ENCODE data around the gene TUBB4B.

The TUBB4B gene

DNA sequence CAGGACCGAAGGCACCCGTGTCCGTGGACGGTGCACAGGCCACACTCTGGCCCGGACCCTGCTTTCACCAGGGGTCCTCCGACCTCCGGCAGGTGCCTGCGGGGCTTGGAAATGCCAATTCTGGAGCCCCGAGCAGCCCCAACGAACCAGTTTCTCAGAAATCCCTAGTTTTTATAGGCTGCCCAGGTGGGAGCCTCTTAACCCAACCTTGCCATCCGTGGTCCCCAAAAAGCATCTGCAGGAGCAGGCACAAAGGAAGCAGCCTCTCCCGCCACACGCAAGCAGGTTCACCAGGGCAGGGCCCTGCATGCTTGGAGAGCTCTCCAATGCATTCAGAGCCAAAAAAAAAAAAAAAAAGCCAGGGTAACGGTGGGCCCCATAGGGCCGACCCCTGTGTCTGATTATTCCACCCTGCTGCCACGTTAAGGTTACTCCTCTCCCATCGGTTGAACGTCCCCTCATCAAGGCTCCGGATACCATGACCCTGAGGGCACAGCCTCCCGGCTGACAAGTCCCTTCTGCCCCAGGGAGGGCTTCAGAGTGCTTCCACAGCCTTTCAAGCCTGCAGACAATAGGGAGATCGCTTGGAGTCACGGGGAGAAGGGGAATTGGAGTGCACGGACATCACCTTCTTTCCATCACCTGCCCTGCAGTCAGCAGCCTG is 39.8 kb upstream of the TUBB4B start:
- DNase-seq (ENCODE audit: low spot score in 2 of 2) = no peak
- no peaks in the 10 kb centered on the region for H3K9me3 ChIP-seq
- in situ Hi-C loops (cut with MboI; ENCODE audit: low sequenced_read_pairs) = no loop called here
- H3K36me3 ChIP-seq (replicated peaks) = peaks cover 13% of the 10 kb centered on the region
- peaks cover 34% of the 10 kb centered on the region for H3K4me1 ChIP-seq
- H3K4me3 ChIP-seq = peak overlapping the region; percentile 58
- H3K27me3 ChIP-seq (ENCODE audit: low read depth) = no peaks in the 10 kb centered on the region

DNA sequence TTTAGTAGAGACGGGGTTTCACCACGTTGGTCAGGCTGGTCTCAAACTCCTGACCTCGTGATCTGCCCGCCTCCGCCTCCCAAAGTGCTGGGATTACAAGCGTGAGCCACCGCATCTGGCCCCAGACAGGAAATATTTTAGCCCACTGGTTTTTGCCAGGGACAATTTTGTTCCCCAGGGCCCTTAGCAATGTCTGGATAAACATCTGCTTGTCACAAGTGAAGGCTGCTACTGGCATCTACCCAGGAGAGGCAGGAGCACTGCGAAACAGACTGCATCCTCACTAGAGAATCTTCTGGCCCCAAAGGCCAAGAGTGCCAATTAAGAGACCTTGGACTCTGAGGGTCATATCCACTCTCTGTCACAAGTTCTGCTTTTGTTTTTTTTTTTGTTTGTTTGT is 38.1 kb upstream of the TUBB4B start:
- in situ Hi-C loops (cut with MboI; ENCODE audit: low sequenced_read_pairs) = no loop called here
- no peak overlapping the region for H3K4me3 ChIP-seq
- peaks cover 35% of the 10 kb centered on the region for H3K4me1 ChIP-seq
- no peak for DNase-seq (ENCODE audit: low spot score in 2 of 2)
- H3K36me3 ChIP-seq (replicated peaks) = peaks cover 16% of the 10 kb centered on the region
- H3K9me3 ChIP-seq = no peaks in the 10 kb centered on the region
- no peaks in the 10 kb centered on the region for H3K27me3 ChIP-seq (ENCODE audit: low read depth)

DNA sequence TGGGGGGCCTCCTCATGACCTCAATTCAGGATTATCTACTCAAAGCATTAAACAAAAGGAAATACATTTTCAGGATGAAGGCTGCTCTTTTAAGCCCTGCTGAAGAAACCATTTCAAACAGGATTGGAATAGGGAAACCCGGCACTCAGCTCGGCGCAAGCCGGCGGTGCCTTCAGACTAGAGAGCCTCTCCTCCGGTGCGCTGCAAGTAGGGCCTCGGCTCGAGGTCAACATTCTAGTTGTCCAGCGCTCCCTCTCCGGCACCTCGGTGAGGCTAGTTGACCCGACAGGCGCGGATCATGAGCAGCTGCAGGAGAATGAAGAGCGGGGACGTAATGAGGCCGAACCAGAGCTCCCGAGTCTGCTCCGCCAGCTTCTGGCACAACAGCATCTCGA is 36.4 kb upstream of the TUBB4B start:
- Histone ChIP-seq H3K4me1 (peaks cover 23% of the 10 kb centered on the region), H3K36me3 (replicated peaks) (peaks cover 19% of the 10 kb centered on the region), H3K27me3 (ENCODE audit: low read depth) (no peaks in the 10 kb centered on the region), H3K4me3 (peak overlapping the region; percentile 90), H3K9me3 (no peaks in the 10 kb centered on the region)
- no peak for DNase-seq (ENCODE audit: low spot score in 2 of 2)
- in situ Hi-C loops (cut with MboI; ENCODE audit: low sequenced_read_pairs) = no loop called here

DNA sequence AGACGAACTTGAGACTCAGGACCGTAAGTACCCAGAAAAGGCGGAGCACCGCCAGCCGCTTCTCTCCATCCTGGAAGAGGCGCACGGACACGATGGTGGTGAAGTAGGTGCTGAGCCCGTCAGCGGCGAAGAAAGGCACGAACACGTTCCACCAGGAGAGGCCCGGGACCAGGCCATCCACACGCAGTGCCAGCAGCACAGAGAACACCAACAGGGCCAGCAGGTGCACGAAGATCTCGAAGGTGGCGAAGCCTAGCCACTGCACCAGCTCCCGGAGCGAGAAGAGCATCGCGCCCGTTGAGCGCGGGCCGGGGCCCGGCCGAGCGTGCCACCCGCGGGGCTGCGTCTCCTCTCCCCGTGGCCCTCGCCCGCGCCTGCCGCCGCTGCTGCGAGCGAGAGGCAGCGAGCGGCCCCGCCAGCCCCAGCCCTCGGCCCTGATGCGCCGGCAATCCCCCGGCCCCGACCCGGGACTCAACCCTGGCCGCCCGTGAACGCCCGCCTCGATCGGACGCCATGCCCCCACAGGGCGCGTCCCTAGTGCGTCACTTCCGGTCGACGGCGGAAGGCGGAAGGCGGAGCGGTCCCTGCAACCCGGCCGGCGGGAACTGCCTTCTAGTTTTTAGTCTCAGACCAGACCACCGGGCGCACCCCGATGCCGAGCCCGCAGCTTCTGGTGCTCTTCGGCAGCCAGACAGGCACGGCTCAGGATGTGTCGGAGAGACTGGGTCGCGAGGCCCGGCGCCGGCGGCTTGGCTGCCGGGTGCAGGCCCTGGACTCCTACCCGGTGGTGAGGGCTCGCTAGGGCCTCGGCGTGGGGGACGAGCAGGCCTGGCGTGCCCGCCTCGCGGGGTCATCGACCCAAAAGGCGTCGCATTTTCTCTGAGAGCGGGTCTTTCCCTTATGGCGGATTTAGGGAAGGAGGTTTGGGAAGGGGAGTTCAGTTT is 35.7 kb upstream of the TUBB4B start, which contains the start of the genes NDOR1 and TMEM203:
TSS of gene NDOR1 (plus strand) at position 575 of the 944 bp plus-strand sequence. CDS start at position 653, 78 bp downstream.
TSS of gene TMEM203 (minus strand) at position 523 of the 944 bp plus-strand sequence. CDS start at position 289, 234 bp downstream.
- in situ Hi-C loops (cut with MboI; ENCODE audit: low sequenced_read_pairs) = no loop called here
- H3K27me3 ChIP-seq (ENCODE audit: low read depth) = no peaks in the 10 kb centered on the region
- no peaks in the 10 kb centered on the region for H3K9me3 ChIP-seq
- DNase-seq (ENCODE audit: low spot score in 2 of 2) = peak; percentile 60 to 95
- H3K4me3 ChIP-seq = peak within 1 kb of the TSS; percentile 90
- H3K36me3 ChIP-seq (replicated peaks) = peaks cover 21% of the 10 kb centered on the region
- peaks cover 23% of the 10 kb centered on the region for H3K4me1 ChIP-seq

DNA sequence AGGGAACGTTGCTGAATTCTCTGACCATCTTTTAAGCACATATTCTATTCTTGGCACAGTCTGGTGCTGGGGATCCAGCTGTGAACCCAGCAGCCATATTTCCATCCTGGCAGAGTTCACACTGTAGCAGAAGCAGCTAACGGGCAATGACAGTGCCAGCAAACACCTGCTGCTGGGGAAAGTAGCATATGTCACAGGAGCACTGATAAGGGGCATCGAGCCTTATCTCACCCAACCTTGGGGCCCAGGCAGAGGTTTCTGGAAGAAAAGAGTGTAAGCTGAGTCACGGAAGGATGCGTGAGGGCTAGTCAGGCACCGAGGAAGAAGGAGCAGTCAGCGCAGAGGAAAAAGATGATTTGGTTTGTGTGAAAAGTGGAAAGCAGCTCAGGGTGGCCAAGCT is 34.5 kb upstream of the TUBB4B start:
- no peaks in the 10 kb centered on the region for H3K27me3 ChIP-seq (ENCODE audit: low read depth)

DNA sequence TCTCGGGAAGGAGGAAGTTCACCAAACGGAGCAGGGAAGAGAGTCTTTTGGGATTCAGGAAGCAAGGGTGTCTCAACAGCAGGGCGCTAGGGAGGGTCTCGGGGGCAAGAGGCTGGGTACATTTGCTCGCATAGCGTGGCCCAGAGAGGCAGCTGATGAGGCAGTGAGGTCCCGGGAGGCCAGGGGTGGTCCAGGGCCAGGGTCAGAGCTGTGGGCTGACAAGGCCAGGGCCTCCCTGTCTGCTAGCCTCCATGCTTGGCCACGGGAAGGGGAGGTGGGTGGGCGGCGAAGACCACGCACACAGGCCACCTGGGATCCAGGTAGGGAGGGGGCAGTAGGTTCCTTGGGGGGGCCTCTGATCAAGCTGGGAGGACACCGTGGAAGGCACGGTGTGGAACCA is 29.6 kb upstream of the TUBB4B start:
- in situ Hi-C loops (cut with MboI; ENCODE audit: low sequenced_read_pairs) = no loop called here
- H3K4me1 ChIP-seq = peaks cover 1% of the 10 kb centered on the region
- H3K36me3 ChIP-seq (replicated peaks) = peaks cover 29% of the 10 kb centered on the region
- H3K27me3 ChIP-seq (ENCODE audit: low read depth) = no peaks in the 10 kb centered on the region
- no peak overlapping the region for H3K4me3 ChIP-seq
- H3K9me3 ChIP-seq = no peaks in the 10 kb centered on the region
- no peak for DNase-seq (ENCODE audit: low spot score in 2 of 2)

More for the DNA sequence above, 34.5 kb upstream of the TUBB4B start:
- in situ Hi-C loops (cut with MboI; ENCODE audit: low sequenced_read_pairs) = no loop called here
- no peak for DNase-seq (ENCODE audit: low spot score in 2 of 2)
- no peaks in the 10 kb centered on the region for H3K9me3 ChIP-seq
- H3K36me3 ChIP-seq (replicated peaks) = peaks cover 21% of the 10 kb centered on the region
- H3K4me3 ChIP-seq = peak overlapping the region; percentile 90
- peaks cover 21% of the 10 kb centered on the region for H3K4me1 ChIP-seq

DNA sequence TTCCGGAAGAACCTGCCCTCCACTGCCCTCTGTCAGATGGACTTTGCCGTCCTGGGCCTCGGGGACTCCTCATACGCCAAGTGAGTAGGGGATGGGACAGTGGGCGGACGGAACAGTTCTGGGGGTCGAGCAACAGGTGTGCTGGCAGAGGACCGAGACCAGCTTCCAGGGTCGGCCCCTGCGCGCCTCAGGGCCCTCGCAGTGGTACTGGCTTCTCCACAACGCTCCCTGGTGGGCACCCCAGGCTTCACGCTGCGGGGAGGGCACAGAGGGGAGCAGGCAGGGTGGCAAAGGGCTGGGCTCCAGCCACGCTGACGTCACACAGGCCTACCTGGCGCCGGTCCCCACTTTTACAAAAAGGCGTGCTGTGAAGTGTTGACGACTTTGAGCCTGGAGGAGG is 28.6 kb upstream of the TUBB4B start:
- Histone ChIP-seq H3K36me3 (replicated peaks) (peaks cover 29% of the 10 kb centered on the region), H3K4me1 (no peaks in the 10 kb centered on the region)
- in situ Hi-C loops (cut with MboI; ENCODE audit: low sequenced_read_pairs) = no loop called here

DNA sequence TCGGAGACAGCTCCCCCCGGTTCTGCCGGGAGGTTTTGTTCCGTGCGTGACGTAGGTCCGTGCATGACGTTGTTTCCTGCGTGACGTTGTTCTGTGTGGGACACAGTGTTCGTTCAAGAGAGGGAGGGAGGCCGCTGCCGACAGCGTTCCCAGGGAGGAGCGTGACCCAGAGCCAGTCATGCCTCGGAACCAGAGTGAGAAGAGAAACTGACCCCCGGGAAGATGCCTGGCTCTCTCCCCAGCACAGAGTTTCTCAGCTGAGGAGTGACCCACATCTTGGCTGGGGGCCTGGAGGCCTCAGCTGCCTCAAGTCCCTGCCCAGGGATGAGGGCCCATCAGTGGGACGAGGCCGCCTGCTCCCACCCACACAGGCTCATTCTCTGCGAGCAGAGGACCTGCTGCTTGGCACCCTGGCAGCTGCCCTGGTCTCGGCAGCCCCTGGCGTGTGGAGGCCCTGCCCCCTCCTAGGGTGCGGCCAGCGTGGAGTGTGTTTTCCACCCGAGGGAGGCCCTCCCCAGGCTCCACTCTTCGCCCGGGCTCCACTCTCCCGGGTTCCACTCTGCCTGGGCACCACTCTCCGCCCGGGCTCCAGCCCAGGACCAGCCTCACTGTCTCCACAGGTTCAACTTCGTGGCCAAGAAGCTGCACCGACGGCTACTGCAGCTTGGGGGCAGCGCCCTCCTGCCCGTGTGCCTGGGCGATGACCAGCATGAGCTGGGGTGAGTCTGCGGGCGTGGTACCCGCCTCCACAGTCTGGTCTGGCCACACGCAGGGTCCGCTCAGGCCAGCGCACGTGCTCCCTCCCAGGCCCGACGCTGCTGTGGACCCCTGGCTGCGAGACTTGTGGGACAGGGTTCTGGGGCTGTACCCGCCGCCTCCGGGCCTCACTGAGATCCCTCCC is 27.7 kb upstream of the TUBB4B start:
- Histone ChIP-seq H3K4me3 (no peak overlapping the region), H3K27me3 (ENCODE audit: low read depth) (no peaks in the 10 kb centered on the region), H3K9me3 (no peaks in the 10 kb centered on the region), H3K36me3 (replicated peaks) (peaks cover 26% of the 10 kb centered on the region), H3K4me1 (no peaks in the 10 kb centered on the region)
- in situ Hi-C loops (cut with MboI; ENCODE audit: low sequenced_read_pairs) = no loop called here
- no peak for DNase-seq (ENCODE audit: low spot score in 2 of 2)

More for the DNA sequence above, 28.6 kb upstream of the TUBB4B start:
- Histone ChIP-seq H3K4me3 (no peak overlapping the region), H3K9me3 (no peaks in the 10 kb centered on the region), H3K27me3 (ENCODE audit: low read depth) (no peaks in the 10 kb centered on the region)
- no peak for DNase-seq (ENCODE audit: low spot score in 2 of 2)

DNA sequence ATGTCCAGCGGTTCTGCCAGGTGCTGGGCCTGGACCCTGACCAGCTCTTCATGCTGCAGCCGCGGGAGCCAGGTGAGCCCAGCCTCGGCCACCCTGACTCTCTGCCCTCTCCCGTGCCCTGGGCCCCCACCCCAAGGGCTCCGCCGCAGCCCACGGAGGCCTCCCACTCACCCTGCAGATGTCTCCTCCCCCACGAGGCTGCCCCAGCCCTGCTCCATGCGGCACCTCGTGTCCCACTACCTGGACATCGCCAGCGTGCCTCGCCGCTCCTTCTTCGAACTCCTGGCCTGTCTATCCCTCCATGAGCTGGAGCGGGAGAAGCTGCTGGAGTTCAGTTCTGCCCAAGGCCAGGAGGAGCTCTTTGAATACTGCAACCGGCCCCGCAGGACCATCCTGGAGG is 26.5 kb upstream of the TUBB4B start:
- in situ Hi-C loops (cut with MboI; ENCODE audit: low sequenced_read_pairs) = no loop called here
- no peak for DNase-seq (ENCODE audit: low spot score in 2 of 2)
- Histone ChIP-seq H3K9me3 (no peaks in the 10 kb centered on the region), H3K4me3 (no peak overlapping the region), H3K36me3 (replicated peaks) (peaks cover 24% of the 10 kb centered on the region), H3K4me1 (no peaks in the 10 kb centered on the region), H3K27me3 (ENCODE audit: low read depth) (no peaks in the 10 kb centered on the region)

DNA sequence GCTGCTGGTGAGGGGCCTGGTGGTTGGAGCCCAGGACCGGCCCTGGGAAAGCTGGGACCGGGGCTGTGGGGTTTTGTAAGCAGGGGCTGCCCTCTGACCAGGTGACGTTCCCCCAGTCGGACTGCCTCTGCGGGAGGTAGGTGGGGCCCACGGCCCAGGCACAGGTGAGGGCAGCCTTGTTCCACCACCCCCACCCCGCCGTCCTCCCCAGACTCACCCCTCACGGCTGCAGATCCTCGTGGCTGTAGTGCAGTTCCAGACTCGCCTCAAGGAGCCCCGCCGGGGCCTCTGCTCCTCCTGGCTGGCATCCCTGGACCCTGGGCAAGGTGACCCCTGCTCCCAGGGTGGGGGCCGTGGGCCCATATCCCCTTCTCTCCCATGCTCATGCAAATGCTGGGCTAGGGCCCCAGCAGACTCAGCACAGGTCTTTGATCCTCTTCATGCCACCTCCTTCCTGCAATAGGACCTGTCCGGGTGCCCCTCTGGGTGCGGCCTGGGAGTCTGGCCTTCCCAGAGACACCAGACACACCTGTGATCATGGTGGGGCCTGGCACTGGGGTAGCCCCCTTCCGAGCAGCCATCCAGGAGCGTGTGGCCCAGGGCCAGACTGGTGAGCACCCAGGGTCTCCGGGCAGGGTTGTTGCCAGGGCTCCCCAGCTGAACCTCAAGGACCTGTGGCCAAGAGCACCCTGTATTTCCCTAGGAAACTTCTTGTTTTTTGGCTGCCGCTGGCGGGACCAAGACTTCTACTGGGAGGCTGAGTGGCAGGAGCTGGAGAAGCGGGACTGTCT is 25.7 kb upstream of the TUBB4B start:
- no peak for DNase-seq (ENCODE audit: low spot score in 2 of 2)
- peaks cover 21% of the 10 kb centered on the region for H3K36me3 ChIP-seq (replicated peaks)
- no peaks in the 10 kb centered on the region for H3K4me1 ChIP-seq
- in situ Hi-C loops (cut with MboI; ENCODE audit: low sequenced_read_pairs) = no loop called here
- H3K4me3 ChIP-seq = no peak overlapping the region
- no peaks in the 10 kb centered on the region for H3K9me3 ChIP-seq
- no peaks in the 10 kb centered on the region for H3K27me3 ChIP-seq (ENCODE audit: low read depth)

DNA sequence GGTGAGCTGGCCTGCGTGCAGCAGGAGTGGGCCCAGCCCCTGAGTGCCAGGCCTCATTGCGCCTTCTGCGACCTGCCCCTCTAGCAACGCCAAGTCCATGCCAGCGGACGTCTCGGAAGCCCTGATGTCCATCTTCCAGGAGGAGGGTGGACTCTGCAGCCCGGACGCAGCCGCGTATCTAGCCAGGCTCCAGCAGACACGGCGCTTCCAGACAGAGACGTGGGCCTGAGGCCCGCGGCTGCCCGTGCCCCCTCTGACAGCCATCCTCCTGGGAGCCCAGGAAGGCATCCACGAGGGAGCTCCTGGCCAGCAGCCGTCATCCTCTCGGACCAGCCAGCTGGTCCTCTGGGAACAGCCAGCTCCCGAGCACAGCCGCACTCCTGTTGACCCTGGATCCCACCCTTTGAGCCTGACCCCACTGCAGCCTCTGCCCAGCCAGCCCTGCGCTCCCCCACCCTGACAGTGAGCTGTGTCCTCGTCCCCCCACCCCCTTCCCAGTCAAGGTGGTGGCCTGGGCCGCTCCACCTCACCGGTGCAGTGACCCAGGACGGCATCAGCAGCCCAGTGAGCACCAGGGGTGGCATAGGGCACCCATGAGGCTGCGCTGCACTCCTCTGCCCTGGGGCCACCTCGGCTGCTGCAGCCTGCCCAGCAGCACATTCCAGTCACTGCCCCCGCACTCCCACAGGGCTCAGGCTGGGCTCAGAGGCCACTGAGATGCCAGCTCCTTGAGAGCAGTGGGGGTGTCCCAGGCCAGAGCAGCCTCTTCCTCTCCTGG is 24.7 kb upstream of the TUBB4B start:
- H3K4me1 ChIP-seq = no peaks in the 10 kb centered on the region
- no peak overlapping the region for H3K4me3 ChIP-seq
- no peak for DNase-seq (ENCODE audit: low spot score in 2 of 2)
- no peaks in the 10 kb centered on the region for H3K27me3 ChIP-seq (ENCODE audit: low read depth)
- peaks cover 21% of the 10 kb centered on the region for H3K36me3 ChIP-seq (replicated peaks)
- in situ Hi-C loops (cut with MboI; ENCODE audit: low sequenced_read_pairs) = no loop called here
- H3K9me3 ChIP-seq = no peaks in the 10 kb centered on the region

Measured in HAP-1 (cell line).